ENCODE results near the gene ACTRT2.

DNA sequence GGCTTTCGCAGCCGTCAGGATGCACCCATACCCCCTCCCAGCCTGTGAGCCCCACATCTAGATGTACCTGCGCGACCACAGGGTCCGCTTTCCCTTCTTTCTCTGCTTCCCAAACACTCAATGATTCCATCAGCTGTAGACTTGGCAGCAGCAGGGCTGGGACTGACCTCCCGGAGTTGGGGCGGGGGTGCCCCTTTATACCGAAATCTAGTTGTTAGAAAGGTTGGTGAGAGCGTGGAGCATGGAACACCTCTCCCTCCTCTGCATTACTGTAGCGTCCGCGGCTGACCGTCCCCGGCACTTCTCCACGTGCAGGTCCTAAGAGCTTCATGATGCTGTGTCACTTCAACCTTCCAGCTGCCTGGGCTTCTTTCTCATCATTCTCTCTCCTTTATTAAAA is 21.1 kb upstream of the ACTRT2 start:
- TF ChIP-seq, protein P1, sequence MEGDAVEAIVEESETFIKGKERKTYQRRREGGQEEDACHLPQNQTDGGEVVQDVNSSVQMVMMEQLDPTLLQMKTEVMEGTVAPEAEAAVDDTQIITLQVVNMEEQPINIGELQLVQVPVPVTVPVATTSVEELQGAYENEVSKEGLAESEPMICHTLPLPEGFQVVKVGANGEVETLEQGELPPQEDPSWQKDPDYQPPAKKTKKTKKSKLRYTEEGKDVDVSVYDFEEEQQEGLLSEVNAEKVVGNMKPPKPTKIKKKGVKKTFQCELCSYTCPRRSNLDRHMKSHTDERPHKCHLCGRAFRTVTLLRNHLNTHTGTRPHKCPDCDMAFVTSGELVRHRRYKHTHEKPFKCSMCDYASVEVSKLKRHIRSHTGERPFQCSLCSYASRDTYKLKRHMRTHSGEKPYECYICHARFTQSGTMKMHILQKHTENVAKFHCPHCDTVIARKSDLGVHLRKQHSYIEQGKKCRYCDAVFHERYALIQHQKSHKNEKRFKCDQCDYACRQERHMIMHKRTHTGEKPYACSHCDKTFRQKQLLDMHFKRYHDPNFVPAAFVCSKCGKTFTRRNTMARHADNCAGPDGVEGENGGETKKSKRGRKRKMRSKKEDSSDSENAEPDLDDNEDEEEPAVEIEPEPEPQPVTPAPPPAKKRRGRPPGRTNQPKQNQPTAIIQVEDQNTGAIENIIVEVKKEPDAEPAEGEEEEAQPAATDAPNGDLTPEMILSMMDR (conservative IDR thresholded peaks at IDR 0.05; ENCODE audit: low read depth, low read length) = no peak
- TF ChIP-seq EZH2 (IDR thresholded peaks at IDR 0.05; ENCODE audit: borderline replicate concordance, low read depth, low read length, poor library complexity, severe bottlenecking) = no peak
